ENCODE data around the gene SURF2.

The SURF2 gene

DNA sequence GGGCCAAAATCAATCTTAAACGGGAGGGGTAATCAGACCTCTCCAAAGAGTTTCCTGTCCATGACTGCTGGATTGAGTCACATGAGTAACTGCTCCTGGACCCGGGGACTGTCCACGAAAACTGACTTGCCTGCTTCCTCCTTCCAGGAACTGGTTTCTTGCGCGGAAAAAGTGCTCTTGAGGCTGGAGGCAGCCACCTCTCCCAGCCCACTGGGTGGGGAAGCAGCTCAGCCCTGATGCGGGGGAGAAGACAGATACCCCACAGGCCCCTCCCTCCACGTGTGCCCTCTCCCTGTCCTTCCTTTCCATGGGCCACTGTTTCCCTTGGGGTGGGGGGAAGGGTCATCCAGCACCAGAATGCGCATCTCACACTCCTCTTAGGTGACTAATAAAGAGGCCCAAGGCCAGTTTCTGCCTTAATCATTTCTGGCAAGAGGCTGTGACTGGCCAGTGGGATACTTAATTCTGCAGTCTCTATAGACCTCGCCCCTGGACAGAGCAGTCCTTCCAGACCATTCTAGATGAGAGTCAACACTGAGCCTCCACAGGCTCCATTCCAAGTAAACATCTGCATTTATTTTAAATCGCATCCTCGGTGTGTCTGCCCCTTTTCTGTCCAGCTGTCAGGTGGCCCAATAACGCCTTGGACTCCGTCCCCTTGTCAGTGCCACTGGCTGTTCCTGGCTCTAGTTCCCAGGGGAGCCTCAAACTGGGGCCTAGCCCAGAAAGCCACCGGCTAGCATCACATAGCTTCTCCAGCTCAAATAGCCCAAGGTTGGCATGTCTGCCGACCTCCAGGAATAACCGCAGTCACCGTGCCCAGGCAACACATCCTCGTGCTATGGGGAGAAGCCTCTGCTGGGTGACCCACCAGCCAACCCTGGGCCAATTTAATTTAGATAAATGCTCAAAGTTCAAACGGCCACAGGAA, 49.4 kb downstream of the SURF2 start:
- DNase-seq = no peak

DNA sequence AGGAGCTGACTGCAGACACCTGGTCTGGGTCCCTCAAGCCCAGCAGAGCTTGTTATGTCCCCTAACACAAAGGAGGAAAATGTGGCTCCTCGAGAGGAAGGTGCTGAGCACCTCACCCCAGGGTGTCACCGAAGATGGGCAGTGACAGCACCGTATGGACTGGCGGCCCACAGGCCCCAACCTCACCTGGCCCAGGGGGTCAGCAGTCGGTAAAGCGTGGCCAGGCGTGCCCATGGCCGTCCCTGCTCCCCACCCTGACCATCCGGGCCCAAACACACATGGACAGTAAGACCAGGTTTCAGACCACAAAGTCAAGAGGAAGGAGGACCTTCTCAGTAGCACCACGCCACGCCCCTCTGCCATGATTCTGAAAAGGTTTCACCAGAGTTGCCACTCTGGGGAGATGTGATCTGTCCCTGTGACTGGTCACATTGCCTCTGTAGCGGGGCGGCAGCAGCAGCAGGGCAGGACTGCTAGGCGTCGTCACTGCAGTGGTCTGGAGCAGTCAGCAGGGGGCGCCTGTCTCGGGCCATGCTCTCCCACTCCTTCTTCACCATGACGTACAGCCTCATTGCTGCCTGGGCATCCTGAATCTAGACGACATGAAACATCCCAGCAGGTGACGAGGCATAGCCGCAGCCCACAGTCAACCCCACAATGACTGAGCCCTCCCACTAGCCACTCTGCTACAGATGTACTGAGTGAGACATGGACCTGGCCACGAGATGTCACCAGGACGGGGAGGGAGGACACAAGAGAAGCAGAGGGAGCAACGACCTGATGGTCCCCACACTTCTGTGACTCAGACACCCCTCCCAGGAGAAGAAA, 50.3 kb downstream of the SURF2 start:
- DNase-seq = no peak

GRCh38 chr9:133408042-133408441, 51.7 kb downstream of the SURF2 start:
- no peak for DNase-seq

Data from NCI-H2171 (cell line).